K562 (cell line): ENCODE measurements around the gene STXBP4. TPM values are rescaled to one million over a fixed set of nuclear protein-coding genes. Genes with fewer than 3 reads are reported as not detected.

Source experiments
- ATAC-seq: fragments of 200-7000 bp; cut with Tn5 transposase; 3 replicates; pipeline ENCODE4 v1.9.1; 2020; ENCODE audit warnings: moderate library complexity
- BruUV-seq: library from RNA; stranded (reverse); fragments of 400-500 nt; replicated peaks from 2 replicates; lab custom pipeline; 2021; lab: Mats Ljungman, UMichigan
- CTCF ChIA-PET: fragments of 300-600 bp; formaldehyde crosslinking; extraction: SDS; loops from one replicate; lab custom pipeline; 2021; ENCODE audit warnings: low intra/inter-chr PET ratio; lab: Yijun Ruan, JAX
- POLR2A ChIA-PET: fragments of 300-600, 350-650 bp; sonication (Branson Sonifier 250); formaldehyde crosslinking; extraction: SDS; loops from one replicate; lab custom pipeline; 2021; ENCODE audit warnings: antibody characterized with exemption, inconsistent platforms; lab: Yijun Ruan, JAX
- DNase-seq, 4 experiments: peaks; one replicate each; pipeline versions ENCODE4 v3.0.0 to v3.0.0-alpha.2; 2011 to 2018; ENCODE audit warnings: low spot score in 3 of 4, mixed read lengths in 3 of 4; ENCODE audit errors: extremely low read depth in 1 of 4
- FAIRE-seq: peaks from 2 replicates; lab custom pipeline; 2011; peaks lifted over from hg19 to GRCh38; lab: Jason Lieb, UNC
- H2AFZ ChIP-seq: 2 replicates; pipeline ENCODE4 v1.6.0; 2011; ENCODE audit warnings: low read depth, low read length, control low read depth, inconsistent platforms
- H3K27ac ChIP-seq: fragments of 200-600 bp; 3 replicates; pipeline ENCODE4 v1.8.0; 2011; ENCODE audit warnings: low read depth, mild to moderate bottlenecking, control low read depth, inconsistent platforms, low read length, moderate library complexity, mixed read lengths; ENCODE audit errors: extremely low read depth
- H3K27me3 ChIP-seq, 2 experiments: fragments of 300-600 bp in 1 of 2; 2 replicates in 1 of 2; 3 replicates in 1 of 2; pipeline versions ENCODE4 v1.6.0 to v1.8.0; 2011; ENCODE audit warnings: inconsistent platforms in 2 of 2, low read length in 2 of 2, mild to moderate bottlenecking in 1 of 2, mixed read lengths in 1 of 2, moderate library complexity in 1 of 2; ENCODE audit not compliant: control insufficient read depth in 2 of 2, insufficient read depth in 2 of 2
- H3K36me3 ChIP-seq: fragments of 300-600 bp; 3 replicates; pipeline ENCODE4 v1.8.0; 2011; ENCODE audit warnings: mild to moderate bottlenecking, low read length, inconsistent platforms; ENCODE audit not compliant: control insufficient read depth, insufficient read depth
- H3K4me1 ChIP-seq, 2 experiments: fragments of 200-600 bp in 1 of 2; replicated peaks in 1 of 2; 2 replicates in 1 of 2; 3 replicates in 1 of 2; pipeline versions ENCODE4 v1.5.1 to v1.8.0; 2011; ENCODE audit warnings: inconsistent platforms in 2 of 2, low read length in 2 of 2, mild to moderate bottlenecking in 1 of 2, mixed read lengths in 1 of 2, moderate library complexity in 1 of 2; ENCODE audit not compliant: control insufficient read depth in 2 of 2, insufficient read depth in 2 of 2
- H3K4me2 ChIP-seq: 2 replicates; pipeline ENCODE4 v1.6.1; 2011; ENCODE audit warnings: low read length, control low read depth, inconsistent platforms, mixed read lengths; ENCODE audit not compliant: insufficient read depth
- H3K4me3 ChIP-seq: fragments of 200-600 bp; sonication (generic), shearing (Covaris generic); 2 replicates; pipeline ENCODE4 v1.5.1; 2016; ENCODE audit warnings: control low read depth, inconsistent platforms
- H3K79me2 ChIP-seq: fragments of 200-600 bp; 3 replicates; pipeline ENCODE4 v1.8.0; 2011; ENCODE audit warnings: low read length, inconsistent platforms; ENCODE audit not compliant: control insufficient read depth, insufficient read depth
- H3K9ac ChIP-seq, 2 experiments: 2 replicates each; pipeline versions ENCODE4 v1.6.0 to v1.6.1; 2011; ENCODE audit warnings: low read depth in 2 of 2, low read length in 2 of 2, control low read depth in 1 of 2, inconsistent platforms in 1 of 2, mild to moderate bottlenecking in 1 of 2, mixed read lengths in 1 of 2; ENCODE audit not compliant: insufficient read depth in 1 of 2
- H3K9me1 ChIP-seq: one replicate; pipeline ENCODE4 v1.6.0; 2011; ENCODE audit warnings: inconsistent platforms, mild to moderate bottlenecking, low read length, moderate library complexity; ENCODE audit not compliant: control insufficient read depth, insufficient read depth
- H3K9me3 ChIP-seq: replicated peaks from 2 replicates; pipeline ENCODE4 v1.5.1; 2011; ENCODE audit warnings: low read depth, low read length, inconsistent platforms; ENCODE audit not compliant: control insufficient read depth, insufficient read depth
- H4K20me1 ChIP-seq: replicated peaks from 2 replicates; pipeline ENCODE4 v1.6.1; 2011; ENCODE audit warnings: low read length, inconsistent platforms, mixed read lengths; ENCODE audit not compliant: control insufficient read depth, insufficient read depth
- BRD4 ChIP-seq: fragments of 200-600 bp; sonication (generic); IDR thresholded peaks from 2 replicates; pipeline ENCODE4 v1.6.1; 2017; ENCODE audit warnings: inconsistent platforms
- DLX4 ChIP-seq: fragments of 250-450 bp; sonication (Bioruptor Pico); IDR thresholded peaks from 2 replicates; pipeline ENCODE4 v1.6.1; 2021; ENCODE audit warnings: mild to moderate bottlenecking
- FOS ChIP-seq: IDR thresholded peaks from 3 replicates; pipeline ENCODE4 v1.6.1; 2011; ENCODE audit not compliant: insufficient read length; ENCODE audit errors: extremely low read depth
- FOXM1 ChIP-seq, 2 experiments: fragments of 450-650 bp in 1 of 2; sonication (generic) in 1 of 2; formaldehyde crosslinking in 1 of 2; IDR thresholded peaks; 2 replicates each; pipeline versions ENCODE4 v1.6.1 to v1.9.0; 2017 to 2022; ENCODE audit warnings: low read depth in 2 of 2, mild to moderate bottlenecking in 2 of 2, missing genetic modification reagents in 1 of 2, moderate library complexity in 1 of 2
- FOXO4 ChIP-seq: fragments of 450-650 bp; formaldehyde crosslinking; IDR thresholded peaks from 2 replicates; pipeline ENCODE4 v1.4.0; 2020; ENCODE audit warnings: mild to moderate bottlenecking, moderate library complexity
- FUS ChIP-seq: fragments of 200-400 bp; formaldehyde crosslinking; optimal IDR thresholded peaks from 2 replicates; pipeline ENCODE3; 2017; ENCODE audit warnings: low read depth, low read length
- HDAC6 ChIP-seq: IDR thresholded peaks from 2 replicates; pipeline ENCODE4 v1.6.1; 2012; ENCODE audit warnings: low read depth, mild to moderate bottlenecking, control low read depth, inconsistent platforms, low read length, moderate library complexity
- MTA1 ChIP-seq: fragments of 450-650 bp; IDR thresholded peaks from 2 replicates; pipeline ENCODE4 v1.6.1; 2017; ENCODE audit warnings: borderline replicate concordance
- NFIX ChIP-seq: fragments of 250-450 bp; sonication (Bioruptor Pico); IDR thresholded peaks from 2 replicates; pipeline ENCODE4 v1.4.0; 2020; ENCODE audit warnings: low read depth, mild to moderate bottlenecking, moderate library complexity
- POLR2B ChIP-seq: fragments of 450-650 bp; IDR thresholded peaks from 2 replicates; pipeline ENCODE4 v1.6.1; 2018; ENCODE audit warnings: low read depth; ENCODE audit not compliant: partially characterized antibody
- RAD51 ChIP-seq: fragments of 450-650 bp; IDR thresholded peaks from 2 replicates; pipeline ENCODE4 v1.7.1; 2016; ENCODE audit warnings: low read depth, mild to moderate bottlenecking, borderline replicate concordance
- RFX7 ChIP-seq: fragments of 250-450 bp; sonication (Bioruptor Pico); IDR thresholded peaks from 2 replicates; pipeline ENCODE4 v1.5.1; 2021; ENCODE audit warnings: mild to moderate bottlenecking
- TAF9B ChIP-seq: fragments of 450-650 bp; IDR thresholded peaks from 2 replicates; pipeline ENCODE4 v1.6.1; 2018; ENCODE audit warnings: mild to moderate bottlenecking; ENCODE audit not compliant: partially characterized antibody
- U2AF1 ChIP-seq: fragments of 200-400 bp; formaldehyde crosslinking; optimal IDR thresholded peaks from 2 replicates; pipeline ENCODE3; 2017; ENCODE audit warnings: mild to moderate bottlenecking, low read depth, low read length, moderate library complexity
- ZNF140 ChIP-seq: fragments of 250-450 bp; sonication (Bioruptor Pico); IDR thresholded peaks from 2 replicates; pipeline ENCODE4 v1.8.0; 2021; ENCODE audit warnings: moderate library complexity, mild to moderate bottlenecking, inconsistent platforms
- ZNF511 ChIP-seq: sonication (generic); formaldehyde crosslinking; IDR thresholded peaks from 2 replicates; pipeline ENCODE4 v1.8.0; 2022; ENCODE audit warnings: mild to moderate bottlenecking, missing genetic modification reagents
- ZNF717 ChIP-seq: fragments of 250-450 bp; sonication (Bioruptor Pico); IDR thresholded peaks from 2 replicates; pipeline ENCODE4 v1.5.0; 2021
- ZNF780A ChIP-seq: fragments of 250-450 bp; sonication (Bioruptor Pico); IDR thresholded peaks from 2 replicates; pipeline ENCODE4 v1.5.0; 2021; ENCODE audit warnings: mild to moderate bottlenecking
- ZSCAN29 ChIP-seq: fragments of 450-650 bp; IDR thresholded peaks from 2 replicates; pipeline ENCODE4 v1.6.1; 2017
- in situ Hi-C: fragments of 300-500 bp; cut with MboI; formaldehyde crosslinking; loops from 4 replicates; pipeline ENCODE4 v1.15.0; 2018; ENCODE audit warnings: inconsistent platforms, mixed read lengths
- intact Hi-C: fragments of 100-400 bp; cut with micrococcal nuclease; formaldehyde crosslinking; loops from 2 replicates; pipeline ENCODE4 v1.14.2; 2022
- polyA plus RNA-seq, 8 experiments: library from polyadenylated mRNA; depleted of rRNA in 4 of 8; stranded (reverse) in 5 of 8; unstranded in 3 of 8; fragments of >200 nt; fragmentation: Nextera tagmentation in 2 of 8; fragmentation: Illumina TruSeq in 1 of 8; extraction: Ambion mirVana in 2 of 8; extraction: Trizol in 1 of 8; gene quantifications; 2 replicates each; pipeline versions ENCODE4 v1.2.1 to v1.2.3, GENCODE V29; 2011 to 2014; ENCODE audit warnings: inconsistent platforms in 1 of 8, missing spikeins in 1 of 8
- total RNA-seq, 7 experiments: library from RNA; depleted of rRNA in 6 of 7; stranded (reverse); fragments of >200 nt in 6 of 7; fragmentation: Illumina TruSeq in 2 of 7; extraction: Trizol in 2 of 7; gene quantifications; 2 replicates each; pipeline versions ENCODE4 v1.2.1 to v1.2.3, GENCODE V29; 2011 to 2021; ENCODE audit warnings: low replicate concordance in 1 of 7

Gene STXBP4
- total and polyA plus RNA-seq, 9 of the 15 experiments (the other 6 are each of a cell fraction or from before 2014, with no cell fraction given) = 11.6 to 23.2 (median 18.5) TPM

- TF ChIP-seq FUS (no peak), ZNF511 (no peak), NFIX (CRISPR knock-in tag) (no peak), DLX4 (CRISPR knock-in tag) (no peak), FOXO4 (CRISPR knock-in tag) (no peak), FOXM1 (IDR thresholded peaks at IDR 0.05; ENCODE audit: low read depth) (no peak), FOXM1 (CRISPR knock-in tag; IDR thresholded peaks at IDR 0.05; ENCODE audit: low read depth) (no peak), RFX7 (no peak), POLR2B (no peak), BRD4 (no peak), MTA1 (no peak), ZNF717 (CRISPR knock-in tag) (no peak), ZNF780A (CRISPR knock-in tag) (no peak), U2AF1 (no peak), ZNF140 (CRISPR knock-in tag) (no peak), RAD51 (no peak), TAF9B (no peak), ZSCAN29 (no peak), HDAC6 (no peak), FOS (no peak)
- intact Hi-C loops = no loop called here
- FAIRE-seq (no peak), ATAC-seq (no peak), DNase-seq (no peak)
- Histone ChIP-seq H3K36me3 (no peaks in the 10 kb centered on the region), H3K9ac (no peak overlapping the region), H3K27me3 (no peaks in the 10 kb centered on the region), H3K4me1 (no peaks in the 10 kb centered on the region), H3K27ac (no peak overlapping the region), H3K9me1 (no peaks in the 10 kb centered on the region), H3K4me2 (no peak overlapping the region), H3K79me2 (no peaks in the 10 kb centered on the region), H2AFZ (no peak overlapping the region), H4K20me1 (no peaks in the 10 kb centered on the region), H3K9me3 (no peaks in the 10 kb centered on the region), H3K4me3 (no peak overlapping the region)
- CTCF ChIA-PET = no interaction called here
- in situ Hi-C loops = no loop called here
- POLR2A ChIA-PET = no interaction called here
- no TSS peak for BruUV-seq
Measured at GRCh38 chr17:55114283-55114682, 145.7 kb downstream of the STXBP4 start.
